ENCODE measurements around the gene DCLK1. TPM values are rescaled to one million over a fixed set of nuclear protein-coding genes. Genes with fewer than 3 reads are reported as not detected.

DCLK1 gene
- total RNA-seq, 4 donors from 2014 or later, result 11.7 to 51.4 (median 15.8) TPM

DNA sequence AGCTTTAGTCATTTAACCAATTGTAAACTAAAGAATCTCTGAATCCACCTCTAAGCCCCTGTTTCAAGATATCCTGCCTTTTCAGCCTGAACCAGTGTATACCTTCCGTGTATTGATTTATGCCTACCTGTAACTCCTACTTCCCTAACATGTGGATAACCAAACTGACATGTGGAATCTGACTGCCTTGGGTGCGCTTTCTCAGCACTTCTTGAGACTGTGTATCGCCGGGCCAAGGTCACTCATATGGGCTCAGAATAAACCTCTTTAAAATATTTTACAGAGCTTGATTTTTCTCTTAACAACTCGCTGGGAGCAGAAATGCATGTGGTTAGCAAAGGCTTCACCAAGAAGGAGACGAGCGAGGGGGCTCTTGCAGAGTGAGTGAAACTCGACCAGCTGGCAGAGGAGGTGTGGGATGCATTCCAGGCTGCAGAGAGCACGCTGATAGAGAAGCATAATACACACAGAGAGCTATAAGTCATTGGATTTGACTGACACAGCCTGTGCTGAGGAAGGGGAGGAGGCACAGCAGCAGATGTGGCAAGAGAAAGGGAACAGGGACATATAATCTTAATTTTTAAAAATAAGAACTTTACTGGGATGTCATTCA is 386.5 kb downstream of the DCLK1 start:
- no peak for TF ChIP-seq POLR2A (IDR thresholded peaks at IDR 0.05)
- TF ChIP-seq, protein P1, sequence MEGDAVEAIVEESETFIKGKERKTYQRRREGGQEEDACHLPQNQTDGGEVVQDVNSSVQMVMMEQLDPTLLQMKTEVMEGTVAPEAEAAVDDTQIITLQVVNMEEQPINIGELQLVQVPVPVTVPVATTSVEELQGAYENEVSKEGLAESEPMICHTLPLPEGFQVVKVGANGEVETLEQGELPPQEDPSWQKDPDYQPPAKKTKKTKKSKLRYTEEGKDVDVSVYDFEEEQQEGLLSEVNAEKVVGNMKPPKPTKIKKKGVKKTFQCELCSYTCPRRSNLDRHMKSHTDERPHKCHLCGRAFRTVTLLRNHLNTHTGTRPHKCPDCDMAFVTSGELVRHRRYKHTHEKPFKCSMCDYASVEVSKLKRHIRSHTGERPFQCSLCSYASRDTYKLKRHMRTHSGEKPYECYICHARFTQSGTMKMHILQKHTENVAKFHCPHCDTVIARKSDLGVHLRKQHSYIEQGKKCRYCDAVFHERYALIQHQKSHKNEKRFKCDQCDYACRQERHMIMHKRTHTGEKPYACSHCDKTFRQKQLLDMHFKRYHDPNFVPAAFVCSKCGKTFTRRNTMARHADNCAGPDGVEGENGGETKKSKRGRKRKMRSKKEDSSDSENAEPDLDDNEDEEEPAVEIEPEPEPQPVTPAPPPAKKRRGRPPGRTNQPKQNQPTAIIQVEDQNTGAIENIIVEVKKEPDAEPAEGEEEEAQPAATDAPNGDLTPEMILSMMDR (IDR thresholded peaks at IDR 0.05), result no peak
- 47% methylated on average over 9 of the region's 9 CpGs for WGBS
- Histone ChIP-seq H3K27me3 (no peaks in the 10 kb centered on the region), H3K36me3 (no peaks in the 10 kb centered on the region), H3K4me3 (no peak overlapping the region), H3K9me3 (peaks cover under 1% of the 10 kb centered on the region), H3K27ac (no peak overlapping the region), H3K4me1 (no peaks in the 10 kb centered on the region)
- DNase-seq (ENCODE audit: low spot score in 2 of 2), result no peak

DNA sequence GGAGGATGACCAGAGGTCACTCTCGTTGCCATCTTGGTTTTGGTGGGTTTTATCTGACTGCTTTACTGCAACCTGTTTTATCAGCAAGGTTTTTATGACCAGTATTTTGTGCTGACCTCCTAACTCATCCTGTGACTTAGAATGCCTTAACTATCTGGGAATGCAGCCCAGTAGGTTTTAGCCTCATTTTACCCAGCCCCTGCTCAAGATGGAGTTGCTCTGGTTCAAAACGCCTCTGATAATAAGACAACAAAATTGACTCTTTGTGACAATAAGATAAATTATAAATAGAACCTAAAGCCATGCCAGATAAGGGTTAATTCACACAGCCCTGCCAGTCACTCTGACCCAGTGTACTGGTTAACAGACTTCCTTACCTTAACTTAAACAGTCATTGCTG is 387.0 kb downstream of the DCLK1 start:
- Histone ChIP-seq H3K4me1 (no peaks in the 10 kb centered on the region), H3K27me3 (no peaks in the 10 kb centered on the region), H3K36me3 (no peaks in the 10 kb centered on the region), H3K9me3 (no peaks in the 10 kb centered on the region), H3K27ac (no peak overlapping the region), H3K4me3 (no peak overlapping the region)
- TF ChIP-seq POLR2A (IDR thresholded peaks at IDR 0.05) (no peak), POLR2AphosphoS5 (IDR thresholded peaks at IDR 0.05) (no peak), EP300 (IDR thresholded peaks at IDR 0.05) (no peak)
- TF ChIP-seq, protein P1 (IDR thresholded peaks at IDR 0.05), result no peak
- DNase-seq (ENCODE audit: low spot score in 2 of 2), result no peak
- WGBS, result 71% methylated on average over 2 of the region's 2 CpGs

- Histone ChIP-seq H3K36me3 (no peaks in the 10 kb centered on the region), H3K4me3 (no peak overlapping the region), H3K4me1 (no peaks in the 10 kb centered on the region), H3K27me3 (no peaks in the 10 kb centered on the region), H3K9me3 (no peaks in the 10 kb centered on the region), H3K27ac (no peak overlapping the region)
- no peak for DNase-seq (ENCODE audit: low spot score in 2 of 2)
- no peak for TF ChIP-seq POLR2A (IDR thresholded peaks at IDR 0.05)
- TF ChIP-seq POLR2AphosphoS5 (IDR thresholded peaks at IDR 0.05), result no peak
- TF ChIP-seq, protein P1 (IDR thresholded peaks at IDR 0.05), result no peak
- TF ChIP-seq EP300 (IDR thresholded peaks at IDR 0.05), result no peak
- 68% methylated on average over 3 of the region's 3 CpGs for WGBS
Observed at GRCh38 chr13:35743165-35743564, 388.0 kb downstream of the DCLK1 start.

- TF ChIP-seq EP300 (IDR thresholded peaks at IDR 0.05) (no peak), POLR2A (IDR thresholded peaks at IDR 0.05) (no peak), POLR2AphosphoS5 (IDR thresholded peaks at IDR 0.05) (no peak)
- TF ChIP-seq, protein P1 (IDR thresholded peaks at IDR 0.05), result no peak
- no peaks in the 10 kb centered on the region for H3K36me3 ChIP-seq
- H3K4me3 ChIP-seq, result no peak overlapping the region
- H3K27ac ChIP-seq, result no peak overlapping the region
- no peaks in the 10 kb centered on the region for H3K9me3 ChIP-seq
- H3K27me3 ChIP-seq, result no peaks in the 10 kb centered on the region
- no peaks in the 10 kb centered on the region for H3K4me1 ChIP-seq
- DNase-seq (ENCODE audit: low spot score in 2 of 2), result no peak
- WGBS, result 93% methylated on average over 5 of the region's 5 CpGs
Observed at GRCh38 chr13:35741657-35742056, 389.5 kb downstream of the DCLK1 start.

DNA sequence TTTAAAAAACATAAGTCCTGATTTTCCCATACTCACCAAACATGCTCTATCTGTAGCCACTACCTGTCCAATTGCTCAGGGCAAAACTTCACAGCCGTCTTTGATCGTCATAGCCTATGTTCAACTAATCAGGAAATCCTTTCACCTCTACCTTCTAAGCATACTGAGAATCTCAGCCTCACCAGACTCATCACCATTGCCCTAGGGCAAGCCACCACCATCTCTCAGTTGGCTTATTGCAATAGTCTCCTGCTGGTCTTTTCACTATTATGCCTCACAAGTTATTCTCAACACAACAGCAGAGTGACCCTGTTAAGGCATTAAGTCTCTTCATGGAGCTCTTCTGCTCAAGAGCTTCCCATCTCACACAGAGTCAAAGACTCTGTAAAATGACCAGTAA is 394.3 kb downstream of the DCLK1 start:
- 45% methylated on average over 2 of the region's 2 CpGs for whole genome bisulfite sequencing
- TF ChIP-seq, protein P1 (IDR thresholded peaks at IDR 0.05), result no peak
- TF ChIP-seq EP300 (IDR thresholded peaks at IDR 0.05) (no peak), POLR2AphosphoS5 (IDR thresholded peaks at IDR 0.05) (no peak)
- Histone ChIP-seq H3K4me3 (no peak overlapping the region), H3K27me3 (no peaks in the 10 kb centered on the region), H3K36me3 (no peaks in the 10 kb centered on the region), H3K27ac (no peak overlapping the region), H3K4me1 (no peaks in the 10 kb centered on the region), H3K9me3 (no peaks in the 10 kb centered on the region)
- DNase-seq (ENCODE audit: low spot score in 2 of 2), result no peak

Data from suprapubic skin (tissue), 4 donors.